Renal pelvis (tissue), 12 donors: Measurements from ENCODE around the gene ATN1. TPM values are rescaled to one million over a fixed set of nuclear protein-coding genes. Genes with fewer than 3 reads are reported as not detected.
"Not testable (repeated sequence)": the region's sequence is repeated elsewhere in the genome, so short reads cannot be mapped to it uniquely, and the experiment has no call there.

Source experiments
- DNase-seq: peaks from one replicate; pipeline ENCODE4 v3.0.0-alpha.2; 2013
- long read RNA-seq, 16 experiments: transcript quantifications; one replicate each; lab custom pipeline, GENCODE V29; 2026
- polyA plus RNA-seq, 3 donors: library from polyadenylated mRNA; unstranded; fragments of 120-200 nt; gene quantifications; one replicate each; pipeline ENCODE4 v1.2.1, GENCODE V29; 2013; ENCODE audit not compliant: insufficient read length in 3 of 3

The ATN1 gene, protein sequence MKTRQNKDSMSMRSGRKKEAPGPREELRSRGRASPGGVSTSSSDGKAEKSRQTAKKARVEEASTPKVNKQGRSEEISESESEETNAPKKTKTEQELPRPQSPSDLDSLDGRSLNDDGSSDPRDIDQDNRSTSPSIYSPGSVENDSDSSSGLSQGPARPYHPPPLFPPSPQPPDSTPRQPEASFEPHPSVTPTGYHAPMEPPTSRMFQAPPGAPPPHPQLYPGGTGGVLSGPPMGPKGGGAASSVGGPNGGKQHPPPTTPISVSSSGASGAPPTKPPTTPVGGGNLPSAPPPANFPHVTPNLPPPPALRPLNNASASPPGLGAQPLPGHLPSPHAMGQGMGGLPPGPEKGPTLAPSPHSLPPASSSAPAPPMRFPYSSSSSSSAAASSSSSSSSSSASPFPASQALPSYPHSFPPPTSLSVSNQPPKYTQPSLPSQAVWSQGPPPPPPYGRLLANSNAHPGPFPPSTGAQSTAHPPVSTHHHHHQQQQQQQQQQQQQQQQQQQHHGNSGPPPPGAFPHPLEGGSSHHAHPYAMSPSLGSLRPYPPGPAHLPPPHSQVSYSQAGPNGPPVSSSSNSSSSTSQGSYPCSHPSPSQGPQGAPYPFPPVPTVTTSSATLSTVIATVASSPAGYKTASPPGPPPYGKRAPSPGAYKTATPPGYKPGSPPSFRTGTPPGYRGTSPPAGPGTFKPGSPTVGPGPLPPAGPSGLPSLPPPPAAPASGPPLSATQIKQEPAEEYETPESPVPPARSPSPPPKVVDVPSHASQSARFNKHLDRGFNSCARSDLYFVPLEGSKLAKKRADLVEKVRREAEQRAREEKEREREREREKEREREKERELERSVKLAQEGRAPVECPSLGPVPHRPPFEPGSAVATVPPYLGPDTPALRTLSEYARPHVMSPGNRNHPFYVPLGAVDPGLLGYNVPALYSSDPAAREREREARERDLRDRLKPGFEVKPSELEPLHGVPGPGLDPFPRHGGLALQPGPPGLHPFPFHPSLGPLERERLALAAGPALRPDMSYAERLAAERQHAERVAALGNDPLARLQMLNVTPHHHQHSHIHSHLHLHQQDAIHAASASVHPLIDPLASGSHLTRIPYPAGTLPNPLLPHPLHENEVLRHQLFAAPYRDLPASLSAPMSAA (N-terminal part only)
- polyA plus RNA-seq, result 100 to 1,000 TPM; 116 to 147 (median 131) TPM
- long read RNA-seq, donor 1, partial matches to known transcripts, result 36 of 37 reads
- long read RNA-seq, donor 1, other reads (novel, unspliced or antisense), result 0 of 37 reads
- long read RNA-seq, donor 2, full-length matches to known transcripts, result 2 of 70 reads
- long read RNA-seq, donor 2, partial matches to known transcripts, result 68 of 70 reads
- long read RNA-seq, donor 2, other reads (novel, unspliced or antisense), result 0 of 70 reads
- long read RNA-seq, donor 3, full-length matches to known transcripts, result 2 of 92 reads
- long read RNA-seq, donor 3, partial matches to known transcripts, result 90 of 92 reads
- long read RNA-seq, donor 3, other reads (novel, unspliced or antisense), result 0 of 92 reads
- long read RNA-seq, donor 4, full-length matches to known transcripts, result 4 of 87 reads
- long read RNA-seq, donor 4, partial matches to known transcripts, result 77 of 87 reads
- long read RNA-seq, donor 4, other reads (novel, unspliced or antisense), result 6 of 87 reads
- long read RNA-seq, donor 5, partial matches to known transcripts, result 20 of 21 reads
- long read RNA-seq, donor 5, other reads (novel, unspliced or antisense), result 0 of 21 reads
- long read RNA-seq, donor 6, partial matches to known transcripts, result 159 of 172 reads
- long read RNA-seq, donor 6, other reads (novel, unspliced or antisense), result 11 of 172 reads
- long read RNA-seq, donor 7, partial matches to known transcripts, result 248 of 250 reads
- long read RNA-seq, donor 7, other reads (novel, unspliced or antisense), result 0 of 250 reads
- long read RNA-seq, donor 8, partial matches to known transcripts, result 48 of 49 reads
- long read RNA-seq, donor 8, other reads (novel, unspliced or antisense), result 0 of 49 reads
- long read RNA-seq, donor 9, full-length matches to known transcripts, result 3 of 104 reads
- long read RNA-seq, donor 9, partial matches to known transcripts, result 101 of 104 reads
- long read RNA-seq, donor 9, other reads (novel, unspliced or antisense), result 0 of 104 reads
- long read RNA-seq, donor 10, transcript ATN1-204 (2 exons, 855 nt), result major isoform, 6 of 103 reads
- long read RNA-seq, donor 10, partial matches to known transcripts, result 97 of 103 reads
- long read RNA-seq, donor 10, other reads (novel, unspliced or antisense), result 0 of 103 reads
- long read RNA-seq, donor 11, transcript ATN1-204 (2 exons, 855 nt), result major isoform, 6 of 104 reads
- long read RNA-seq, donor 11, partial matches to known transcripts, result 90 of 104 reads
- long read RNA-seq, donor 11, other reads (novel, unspliced or antisense), result 5 of 104 reads
- long read RNA-seq, donor 12, full-length matches to known transcripts, result 9 of 145 reads
- long read RNA-seq, donor 12, partial matches to known transcripts, result 125 of 145 reads
- long read RNA-seq, donor 12, other reads (novel, unspliced or antisense), result 11 of 145 reads
- long read RNA-seq, donor 13, partial matches to known transcripts, result 65 of 74 reads
- long read RNA-seq, donor 13, other reads (novel, unspliced or antisense), result 5 of 74 reads
- long read RNA-seq, donor 14, result 0 reads
- long read RNA-seq, donor 15, full-length matches to known transcripts, result 3 of 151 reads
- long read RNA-seq, donor 15, partial matches to known transcripts, result 135 of 151 reads
- long read RNA-seq, donor 15, other reads (novel, unspliced or antisense), result 13 of 151 reads
- long read RNA-seq, donor 16, partial matches to known transcripts, result 98 of 102 reads
- long read RNA-seq, donor 16, other reads (novel, unspliced or antisense), result 0 of 102 reads

DNA sequence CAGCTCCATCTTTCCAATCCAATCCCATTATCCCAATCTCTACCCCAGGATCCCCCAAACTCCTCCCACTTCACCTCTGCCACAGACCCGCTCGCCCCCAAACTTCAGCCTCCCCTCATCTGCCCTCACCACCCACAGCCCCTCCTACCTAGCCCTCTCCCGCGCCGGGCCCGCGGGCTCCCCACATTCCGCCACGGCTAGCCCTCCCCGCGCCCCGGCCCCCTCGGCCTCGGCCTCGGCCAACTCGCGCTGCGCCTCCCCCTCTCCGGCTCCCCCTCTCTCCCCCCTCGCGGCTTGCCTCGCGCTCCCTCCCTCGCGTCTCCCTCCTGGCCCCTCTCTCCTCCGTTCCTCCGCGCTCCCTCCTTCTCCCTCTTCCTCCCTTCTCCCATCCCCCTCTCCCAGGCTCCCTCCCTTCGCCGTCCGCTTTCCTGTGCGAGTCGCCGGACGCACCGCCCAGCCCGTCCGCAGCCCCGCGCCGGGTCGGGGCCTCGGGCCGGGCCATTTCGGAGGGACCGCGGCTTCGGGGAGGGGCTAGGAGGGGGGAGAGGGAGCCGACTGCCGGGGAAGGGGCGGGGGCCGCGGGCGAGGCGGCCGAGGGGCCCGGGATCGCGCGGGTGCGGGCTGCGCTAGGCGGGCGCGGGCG is at the start of gene ATN1:
Gene ATN1 (plus strand): TSS at position 581 of the 643 bp plus-strand sequence. CDS start 6,043 bp downstream, outside the sequence.
- DNase-seq, result peak; percentile 90

DNA sequence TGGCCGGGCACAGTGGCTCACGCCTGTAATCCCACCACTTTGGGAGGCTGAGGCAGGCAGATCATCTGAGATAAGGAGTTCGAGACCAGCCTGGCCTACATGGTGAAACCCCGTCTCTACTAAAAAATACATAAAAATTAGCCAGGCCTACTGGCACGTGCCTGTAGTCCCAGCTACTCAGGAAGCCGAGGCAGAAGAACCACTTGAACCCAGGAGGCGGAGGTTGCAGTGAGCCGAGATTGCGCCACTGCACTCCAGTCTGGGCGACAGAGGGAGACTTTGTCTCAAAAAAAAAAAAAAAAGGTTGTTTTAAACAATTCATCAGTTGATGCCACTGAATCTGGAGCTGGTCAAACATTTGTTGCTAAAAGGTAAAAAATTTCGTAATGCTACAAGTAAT is 47.9 kb upstream of the ATN1 start:
- not testable (repeated sequence) for DNase-seq

DNA sequence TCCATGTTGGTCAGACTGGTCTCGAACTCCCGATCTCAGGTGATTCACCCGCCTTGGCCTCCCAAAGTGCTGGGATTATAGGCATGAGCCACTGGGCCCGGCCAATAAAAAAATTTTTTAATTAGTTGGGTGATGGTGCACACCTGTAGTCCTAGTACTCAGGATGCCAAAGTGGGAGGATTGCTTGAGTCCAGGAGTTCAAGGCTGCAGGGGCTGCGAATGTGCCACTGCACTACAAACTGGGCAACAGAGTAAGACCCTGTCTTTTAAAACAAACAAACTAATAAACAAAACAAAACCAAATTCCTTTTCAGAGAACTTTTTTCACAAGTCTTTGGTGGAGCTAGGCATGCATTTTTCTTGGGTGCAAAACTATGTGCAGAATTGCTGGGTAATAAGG is 44.5 kb upstream of the ATN1 start:
- no peak for DNase-seq

DNA sequence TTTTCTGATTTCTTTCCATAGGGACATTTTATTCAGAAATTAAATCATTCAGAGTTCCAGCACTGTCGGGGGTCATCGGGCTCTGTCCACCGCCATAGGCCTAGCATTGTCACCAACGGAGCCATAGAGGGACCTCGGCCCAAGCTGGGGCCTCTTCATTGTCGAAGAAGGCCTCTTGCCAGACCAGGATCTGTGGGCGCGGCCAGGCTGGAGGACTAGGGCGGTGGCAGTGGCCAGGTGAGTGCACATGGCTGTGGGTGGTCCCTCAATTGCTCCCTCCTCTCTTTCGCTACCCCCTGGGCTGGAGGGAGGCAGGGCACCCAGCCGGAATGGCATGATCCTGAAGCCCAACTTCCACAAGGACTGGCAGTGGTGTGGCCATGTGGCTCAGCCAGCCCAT is 44.1 kb upstream of the ATN1 start:
- no peak for DNase-seq

DNA sequence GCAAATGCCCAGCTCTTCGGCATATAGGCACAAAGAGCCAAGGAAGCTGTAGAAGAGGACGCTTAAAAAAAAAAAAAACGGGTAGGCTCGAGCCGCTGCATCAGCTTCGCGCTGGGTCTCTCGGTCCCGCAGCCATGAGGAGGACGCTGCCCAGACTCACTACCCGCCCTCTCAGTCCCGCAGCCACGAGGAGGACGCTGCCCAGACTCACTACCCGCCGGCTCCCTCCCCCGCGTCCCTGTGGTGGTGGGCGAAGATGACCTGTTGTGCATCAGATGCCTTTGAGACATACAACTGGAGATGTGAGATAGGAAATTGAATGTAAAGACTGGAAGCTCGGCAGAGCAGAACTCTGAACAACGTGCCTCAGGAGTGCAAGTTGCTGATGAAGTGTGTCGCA is 43.2 kb upstream of the ATN1 start:
- DNase-seq, result no peak

DNA sequence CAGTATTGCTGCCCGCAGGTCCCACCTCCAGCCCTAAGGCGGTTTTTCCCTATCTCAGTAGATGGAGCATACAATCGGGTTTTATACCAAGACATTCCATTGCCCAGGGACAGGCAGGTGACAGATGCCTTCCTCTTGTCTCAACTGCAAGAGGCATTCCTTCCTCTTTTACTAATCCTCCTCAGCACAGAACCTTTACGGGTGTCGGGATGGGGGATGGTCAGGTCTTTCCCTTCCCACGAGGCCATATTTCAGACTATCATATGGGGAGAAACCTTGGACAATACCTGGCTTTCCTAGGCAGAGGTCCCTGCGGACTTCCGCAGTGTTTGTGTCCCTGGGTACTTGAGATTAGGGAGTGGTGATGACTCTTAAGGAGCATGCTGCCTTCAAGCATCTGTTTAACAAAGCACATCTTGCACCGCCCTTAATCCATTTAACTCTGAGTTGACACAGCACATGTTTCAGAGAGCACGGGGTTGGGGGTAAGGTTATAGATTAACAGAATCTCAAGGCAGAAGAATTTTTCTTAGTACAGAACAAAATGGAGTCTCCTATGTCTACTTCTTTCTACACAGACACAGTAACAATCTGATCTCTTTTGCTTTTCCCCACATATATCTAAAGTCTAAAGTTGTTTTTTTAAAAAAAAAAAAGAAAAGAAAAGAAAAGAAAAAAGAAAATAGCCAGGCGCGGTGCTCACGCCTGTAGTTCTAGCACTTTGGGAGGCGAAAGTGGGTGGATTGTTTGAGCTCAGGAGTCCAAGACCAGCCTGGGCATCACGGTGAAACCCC is 41.4 kb upstream of the ATN1 start:
- DNase-seq, result not testable (repeated sequence)

DNA sequence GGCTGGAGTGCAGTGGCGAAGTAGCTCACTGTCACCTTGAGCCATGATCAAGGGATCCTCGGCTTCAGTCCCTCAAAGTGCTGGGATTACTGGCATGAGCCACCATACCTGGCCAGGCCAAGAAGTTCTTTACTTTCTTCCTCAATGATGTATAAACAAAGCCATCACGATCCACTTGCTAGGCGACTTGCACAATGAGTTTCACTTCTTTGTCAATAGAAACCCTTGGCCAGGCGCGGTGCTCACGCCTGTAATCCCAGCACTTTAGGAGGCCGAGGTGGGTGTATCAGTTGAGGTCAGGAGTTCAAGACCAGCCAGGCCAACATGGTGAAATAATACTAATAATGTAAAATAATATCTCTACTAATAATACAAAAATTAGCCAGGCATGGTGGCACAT is 40.3 kb upstream of the ATN1 start:
- DNase-seq, result no peak

DNA sequence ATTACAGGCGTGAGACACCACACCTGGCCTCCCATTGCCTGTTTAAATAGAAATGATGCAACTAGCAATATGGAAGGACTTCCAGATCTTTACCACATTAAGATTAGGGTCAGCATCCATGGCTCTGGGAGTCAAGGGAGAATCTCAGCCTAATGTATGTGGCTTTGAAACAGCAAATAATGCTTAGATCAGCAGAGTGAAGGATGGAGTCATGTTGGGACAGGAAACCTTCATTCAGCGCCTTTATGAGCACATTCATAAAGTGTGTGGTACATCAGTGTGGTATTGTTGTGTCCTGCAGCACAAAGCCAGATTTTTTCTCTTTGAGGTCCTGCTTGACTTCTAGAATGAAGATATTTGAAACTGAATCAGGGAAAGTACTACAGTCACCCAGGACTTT is 39.4 kb upstream of the ATN1 start:
- no peak for DNase-seq

DNA sequence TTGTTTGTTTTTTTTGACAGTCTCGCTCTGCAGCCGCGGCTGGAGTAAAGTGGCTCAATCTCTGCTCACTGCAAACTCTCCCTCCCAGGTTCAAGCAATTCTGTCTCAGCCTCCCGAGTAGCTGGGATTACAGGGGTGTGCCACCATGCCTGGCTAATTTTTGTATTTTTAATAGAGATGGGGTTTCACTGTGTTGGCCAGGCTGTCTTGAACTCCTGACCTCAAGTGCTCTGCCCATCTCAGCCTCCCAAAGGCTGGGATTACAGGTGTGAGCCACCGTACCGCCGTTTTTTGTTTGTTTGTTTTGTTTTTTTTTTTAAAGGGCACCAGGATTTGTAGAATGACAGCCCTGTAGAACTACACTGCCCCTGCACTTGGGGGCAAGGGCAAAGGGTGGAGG is 39.0 kb upstream of the ATN1 start:
- DNase-seq, result not testable (repeated sequence)

DNA sequence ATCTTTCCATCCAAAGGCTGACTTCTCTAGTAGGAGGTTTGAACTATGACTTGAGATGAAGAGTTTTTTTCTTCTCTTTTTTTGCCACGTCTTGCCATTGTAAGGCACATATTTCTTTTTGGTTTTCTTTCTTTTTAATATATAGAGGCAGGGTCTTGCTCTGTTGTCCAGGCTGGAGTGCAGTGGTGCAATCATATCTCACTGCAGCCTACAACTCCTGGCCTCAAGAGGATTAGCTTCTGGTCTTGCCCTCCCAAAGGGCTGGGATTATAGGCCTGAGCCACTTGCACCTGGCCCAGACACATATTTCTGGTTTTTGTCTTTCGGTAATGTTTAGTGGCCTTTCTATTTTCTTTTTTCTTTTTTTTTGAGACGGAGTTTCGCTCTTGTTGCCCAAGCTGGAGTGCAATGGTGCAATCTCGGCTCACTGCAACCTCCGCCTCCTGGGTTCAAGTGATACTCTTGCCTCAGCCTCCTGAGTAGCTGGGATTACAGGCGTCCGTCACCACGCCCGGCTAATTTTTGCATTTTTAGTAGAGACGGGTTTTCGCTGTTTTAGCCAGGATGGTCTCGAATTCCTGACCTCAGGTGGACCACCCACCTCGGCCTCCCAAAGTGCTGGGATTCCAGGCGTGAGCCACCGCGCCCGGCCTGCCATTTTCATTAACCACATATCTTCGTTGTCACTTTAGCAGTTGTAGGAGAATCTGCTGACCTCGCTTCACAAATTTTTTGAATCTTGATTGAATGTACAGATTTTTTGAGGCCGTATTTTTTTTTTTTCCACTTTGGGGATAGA is 37.8 kb upstream of the ATN1 start:
- not testable (repeated sequence) for DNase-seq

DNA sequence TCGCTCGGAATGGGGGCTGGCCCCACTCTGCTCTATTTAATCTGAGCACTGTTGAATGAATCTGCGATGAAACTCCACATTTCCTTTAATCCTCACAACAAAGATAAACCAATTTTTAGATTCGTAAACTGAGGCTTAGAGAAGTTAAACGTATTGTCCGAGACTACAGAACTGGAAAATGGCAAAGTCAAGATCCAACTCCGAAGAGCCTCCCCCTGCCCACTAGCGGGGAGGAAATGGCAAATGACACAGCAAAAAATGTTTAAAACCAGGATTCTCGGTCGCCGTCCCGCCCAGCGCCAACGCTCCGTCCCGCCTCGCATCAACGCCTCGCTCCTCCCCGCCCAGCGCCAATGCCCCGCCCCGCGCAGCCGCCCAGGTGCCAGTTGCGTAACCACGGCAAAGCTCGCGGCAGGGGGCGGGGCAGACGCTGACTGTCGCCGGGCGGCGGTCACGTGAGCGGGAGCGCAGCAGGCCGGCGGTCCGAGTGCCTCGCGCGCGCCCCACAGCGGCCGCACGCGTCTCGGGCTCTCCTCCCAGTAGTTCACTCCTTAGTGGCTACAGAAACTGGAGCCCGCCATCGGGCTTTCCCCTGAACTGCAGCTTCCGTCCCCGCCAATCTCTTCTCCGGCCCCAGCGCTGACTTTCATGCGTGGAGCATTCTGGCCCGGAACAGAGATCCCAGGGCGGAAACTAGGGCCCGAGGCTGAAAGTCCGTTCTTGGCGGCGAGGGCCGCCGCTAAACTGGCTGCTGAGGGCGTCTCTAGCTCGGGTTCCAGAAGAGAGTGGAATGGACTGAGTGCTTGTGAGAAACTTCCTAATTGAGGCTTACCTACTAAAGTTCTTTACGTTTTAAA is 36.7 kb upstream of the ATN1 start:
- DNase-seq, result peak; percentile 98

DNA sequence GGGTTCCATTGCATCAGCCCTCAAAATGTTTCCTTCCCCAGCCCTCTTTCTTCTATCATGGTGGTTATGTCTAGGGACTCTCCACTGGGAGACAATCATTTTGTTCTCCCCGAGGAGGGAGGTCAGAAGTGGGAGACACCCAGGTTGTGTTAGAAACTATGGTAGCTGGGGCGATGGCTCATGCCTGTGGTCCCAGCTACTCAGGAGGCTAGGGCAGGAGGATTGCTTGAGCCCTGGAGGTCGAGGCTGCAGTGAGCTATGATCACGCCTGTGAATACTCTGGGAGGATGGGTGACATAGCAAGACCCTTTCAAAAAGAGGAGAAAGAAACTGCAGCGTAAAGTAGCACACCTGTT is 36.1 kb upstream of the ATN1 start:
- DNase-seq, result no peak

DNA sequence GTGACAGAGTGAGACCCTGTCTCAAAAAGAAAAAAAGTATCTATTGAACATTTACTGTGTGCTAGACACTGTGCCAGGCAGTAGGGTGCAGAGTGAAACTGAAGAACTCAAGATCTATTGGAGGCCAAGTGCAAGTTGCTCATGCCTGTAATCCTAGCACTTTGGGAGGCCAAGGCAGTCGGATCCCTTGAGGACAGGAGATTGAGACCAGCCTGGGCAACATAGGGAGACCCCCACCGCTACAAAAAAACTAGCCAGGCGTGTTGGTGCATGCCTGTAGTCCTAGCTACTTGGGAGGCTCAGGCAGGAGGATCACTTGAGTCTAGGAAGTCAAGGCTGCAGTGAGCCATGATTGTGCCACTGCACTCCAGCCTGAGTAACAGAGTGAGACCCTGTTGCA is 35.1 kb upstream of the ATN1 start:
- DNase-seq, result not testable (repeated sequence)

DNA sequence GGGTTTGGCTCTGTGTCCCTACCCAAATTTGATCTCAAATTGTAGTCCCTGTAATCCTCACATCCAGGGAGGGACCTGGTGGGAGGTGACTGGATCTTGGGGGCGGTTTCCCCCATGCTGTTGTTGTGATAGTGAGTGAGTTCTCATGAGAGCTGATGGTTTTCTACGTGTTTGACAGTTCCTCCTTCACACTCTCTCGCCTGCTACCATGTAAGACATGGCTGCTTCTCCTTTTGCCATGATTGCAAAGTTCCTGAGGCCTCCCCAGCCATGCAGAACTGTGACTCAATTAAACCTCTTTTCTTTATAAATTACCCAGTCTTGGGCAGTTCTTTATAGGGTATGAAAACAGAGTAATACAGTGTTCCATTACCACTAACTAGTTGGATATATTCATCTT is 33.4 kb upstream of the ATN1 start:
- DNase-seq, result no peak

DNA sequence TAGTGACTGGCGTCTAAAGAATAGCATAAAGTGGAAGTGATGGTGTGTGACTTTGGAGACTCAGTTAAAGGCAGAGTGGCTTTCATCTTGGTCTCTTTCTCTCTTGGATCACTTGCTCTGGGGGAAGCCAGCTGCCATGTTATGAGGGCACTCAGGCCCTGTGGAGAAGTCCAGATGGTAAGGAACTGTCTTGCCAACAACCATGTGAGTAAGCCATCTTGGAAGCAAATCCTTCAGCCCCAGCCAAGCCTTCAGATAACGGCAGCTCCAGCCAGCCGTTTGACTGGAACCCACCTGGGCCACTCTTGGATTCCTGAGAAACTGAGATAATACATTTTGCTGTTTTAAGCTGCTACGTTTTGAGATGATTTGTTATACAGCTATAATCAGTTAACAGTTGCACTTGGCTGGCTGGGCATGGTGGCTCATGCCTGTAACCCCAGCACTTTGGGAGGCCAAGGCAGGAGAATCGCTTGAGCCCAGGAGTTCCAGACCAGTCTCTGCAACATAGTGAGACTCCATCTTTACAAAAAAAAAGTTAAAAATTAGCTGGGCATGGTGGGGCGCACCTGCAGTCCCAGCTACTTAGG is 30.8 kb upstream of the ATN1 start:
- DNase-seq, result no peak
